MM.1S (cell line): ENCODE results near the gene HSF2.

Experiments used
- DNase-seq: peaks from one replicate; pipeline ENCODE4 v3.0.0-alpha.2; 2015
- H2AFZ ChIP-seq: fragments of 300-600 bp; sonication (generic); 2 replicates; pipeline ENCODE4 v1.6.0; 2016; ENCODE audit warnings: antibody characterized with exemption, low read length
- H3F3A ChIP-seq: fragments of 300-600 bp; sonication (generic); 2 replicates; pipeline ENCODE4 v1.6.1; 2016; ENCODE audit warnings: mild to moderate bottlenecking, antibody characterized with exemption, low read length, moderate library complexity, mixed read lengths; ENCODE audit not compliant: insufficient read depth
- H3K27ac ChIP-seq: fragments of 300-600 bp; sonication (generic); 2 replicates; pipeline ENCODE4 v1.5.1; 2016; ENCODE audit warnings: mild to moderate bottlenecking, low read length
- H3K27me3 ChIP-seq: fragments of 300-600 bp; sonication (generic); replicated peaks from 2 replicates; pipeline ENCODE4 v1.6.0; 2016; ENCODE audit warnings: low read length; ENCODE audit not compliant: insufficient read depth
- H3K36me3 ChIP-seq: fragments of 300-600 bp; sonication (generic); replicated peaks from 2 replicates; pipeline ENCODE4 v1.6.1; 2016; ENCODE audit warnings: mild to moderate bottlenecking, low read length, mixed read lengths; ENCODE audit not compliant: insufficient read depth
- H3K4me1 ChIP-seq: fragments of 300-600 bp; sonication (generic); 2 replicates; pipeline ENCODE4 v1.6.1; 2016; ENCODE audit warnings: low read length, mixed read lengths
- H3K4me2 ChIP-seq: fragments of 300-600 bp; sonication (generic); 2 replicates; pipeline ENCODE4 v1.6.0; 2016; ENCODE audit warnings: low read depth, low read length
- H3K4me3 ChIP-seq: fragments of 300-600 bp; sonication (generic); 2 replicates; pipeline ENCODE4 v1.5.1; 2016; ENCODE audit warnings: low read length, mixed read lengths
- H3K79me2 ChIP-seq: fragments of 300-600 bp; sonication (generic); 2 replicates; pipeline ENCODE4 v1.6.1; 2016; ENCODE audit warnings: mixed run types, low read length, mixed read lengths
- H3K9ac ChIP-seq: fragments of 300-600 bp; sonication (generic); 2 replicates; pipeline ENCODE4 v1.6.1; 2016; ENCODE audit warnings: low read length, mixed read lengths
- H3K9me2 ChIP-seq: fragments of 300-600 bp; sonication (generic); replicated peaks from 2 replicates; pipeline ENCODE4 v1.6.1; 2016; ENCODE audit warnings: mild to moderate bottlenecking, low read length, mixed read lengths; ENCODE audit not compliant: insufficient read depth
- H3K9me3 ChIP-seq: fragments of 300-600 bp; sonication (generic); replicated peaks from 2 replicates; pipeline ENCODE4 v1.6.1; 2016; ENCODE audit warnings: mild to moderate bottlenecking, low read length, mixed read lengths; ENCODE audit not compliant: insufficient read depth
- H4K20me1 ChIP-seq: fragments of 300-600 bp; sonication (generic); 2 replicates; pipeline ENCODE4 v1.6.1; 2016; ENCODE audit warnings: mild to moderate bottlenecking, low read length, moderate library complexity, mixed read lengths; ENCODE audit not compliant: insufficient read depth
- EZH2 ChIP-seq: fragments of 300-600 bp; sonication (generic); optimal IDR thresholded peaks from 2 replicates; pipeline ENCODE3; 2017; ENCODE audit warnings: low read depth, mild to moderate bottlenecking, antibody characterized with exemption, low read length, mixed read lengths
- EZH2phosphoT487 ChIP-seq: fragments of 300-600 bp; sonication (generic); IDR thresholded peaks from 2 replicates; pipeline ENCODE4 v1.6.1; 2018; ENCODE audit warnings: antibody characterized with exemption, low read length
- TF ChIP-seq, protein P1 (sequence below): fragments of 300-600 bp; sonication (generic); IDR thresholded peaks from 2 replicates; pipeline ENCODE4 v1.5.1; 2016; ENCODE audit warnings: antibody characterized with exemption, low read length, mixed read lengths

HSF2 gene

DNA sequence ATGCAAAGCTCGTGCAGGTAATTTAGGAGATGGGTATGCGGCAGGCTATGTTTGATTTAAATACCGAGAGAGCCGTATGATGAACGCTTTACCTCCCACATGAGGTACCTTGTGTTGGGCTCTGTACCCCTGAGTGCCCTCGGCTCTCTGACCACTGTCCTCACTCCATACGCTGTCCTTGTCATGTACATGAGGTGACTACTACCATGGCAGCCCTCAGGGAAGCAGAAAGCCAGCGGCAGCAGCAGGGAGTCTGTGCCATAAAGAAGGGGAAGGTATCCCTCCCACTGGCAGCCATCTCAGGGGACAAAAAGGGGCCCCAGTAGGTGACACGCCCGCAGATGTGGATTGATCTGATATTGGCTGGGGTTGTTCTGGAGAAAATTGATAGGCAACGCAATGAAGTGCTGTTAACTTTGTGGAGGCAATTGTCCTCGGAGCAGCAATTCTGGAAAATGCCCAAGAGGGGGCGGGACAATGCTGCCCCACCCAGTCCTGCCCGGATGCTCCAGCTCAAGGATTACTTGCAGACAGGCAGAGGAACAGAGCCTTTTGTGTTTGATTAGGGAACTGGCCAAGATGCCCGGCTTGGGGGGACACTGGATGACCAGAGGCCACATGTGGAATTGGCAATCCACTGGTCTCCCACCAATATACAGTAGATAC lies 38.0 kb upstream of the HSF2 start:
- DNase-seq, result no peak
- H3K9me3 ChIP-seq, result no peaks in the 10 kb centered on the region
- no peaks in the 10 kb centered on the region for H3K27me3 ChIP-seq
- no peaks in the 10 kb centered on the region for H3K4me1 ChIP-seq
- no peaks in the 10 kb centered on the region for H3K9me2 ChIP-seq
- no peaks in the 10 kb centered on the region for H3K36me3 ChIP-seq
- no peak overlapping the region for H3K4me3 ChIP-seq
- TF ChIP-seq, protein P1, sequence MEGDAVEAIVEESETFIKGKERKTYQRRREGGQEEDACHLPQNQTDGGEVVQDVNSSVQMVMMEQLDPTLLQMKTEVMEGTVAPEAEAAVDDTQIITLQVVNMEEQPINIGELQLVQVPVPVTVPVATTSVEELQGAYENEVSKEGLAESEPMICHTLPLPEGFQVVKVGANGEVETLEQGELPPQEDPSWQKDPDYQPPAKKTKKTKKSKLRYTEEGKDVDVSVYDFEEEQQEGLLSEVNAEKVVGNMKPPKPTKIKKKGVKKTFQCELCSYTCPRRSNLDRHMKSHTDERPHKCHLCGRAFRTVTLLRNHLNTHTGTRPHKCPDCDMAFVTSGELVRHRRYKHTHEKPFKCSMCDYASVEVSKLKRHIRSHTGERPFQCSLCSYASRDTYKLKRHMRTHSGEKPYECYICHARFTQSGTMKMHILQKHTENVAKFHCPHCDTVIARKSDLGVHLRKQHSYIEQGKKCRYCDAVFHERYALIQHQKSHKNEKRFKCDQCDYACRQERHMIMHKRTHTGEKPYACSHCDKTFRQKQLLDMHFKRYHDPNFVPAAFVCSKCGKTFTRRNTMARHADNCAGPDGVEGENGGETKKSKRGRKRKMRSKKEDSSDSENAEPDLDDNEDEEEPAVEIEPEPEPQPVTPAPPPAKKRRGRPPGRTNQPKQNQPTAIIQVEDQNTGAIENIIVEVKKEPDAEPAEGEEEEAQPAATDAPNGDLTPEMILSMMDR, result no peak
- TF ChIP-seq EZH2 (no peak), EZH2phosphoT487 (no peak)
- no peaks in the 10 kb centered on the region for H4K20me1 ChIP-seq
- H3K9ac ChIP-seq, result no peak overlapping the region
- H3F3A ChIP-seq, result no peaks in the 10 kb centered on the region
- no peak overlapping the region for H3K27ac ChIP-seq
- H3K4me2 ChIP-seq, result no peak overlapping the region
- H3K79me2 ChIP-seq, result no peaks in the 10 kb centered on the region
- no peak overlapping the region for H2AFZ ChIP-seq

DNA sequence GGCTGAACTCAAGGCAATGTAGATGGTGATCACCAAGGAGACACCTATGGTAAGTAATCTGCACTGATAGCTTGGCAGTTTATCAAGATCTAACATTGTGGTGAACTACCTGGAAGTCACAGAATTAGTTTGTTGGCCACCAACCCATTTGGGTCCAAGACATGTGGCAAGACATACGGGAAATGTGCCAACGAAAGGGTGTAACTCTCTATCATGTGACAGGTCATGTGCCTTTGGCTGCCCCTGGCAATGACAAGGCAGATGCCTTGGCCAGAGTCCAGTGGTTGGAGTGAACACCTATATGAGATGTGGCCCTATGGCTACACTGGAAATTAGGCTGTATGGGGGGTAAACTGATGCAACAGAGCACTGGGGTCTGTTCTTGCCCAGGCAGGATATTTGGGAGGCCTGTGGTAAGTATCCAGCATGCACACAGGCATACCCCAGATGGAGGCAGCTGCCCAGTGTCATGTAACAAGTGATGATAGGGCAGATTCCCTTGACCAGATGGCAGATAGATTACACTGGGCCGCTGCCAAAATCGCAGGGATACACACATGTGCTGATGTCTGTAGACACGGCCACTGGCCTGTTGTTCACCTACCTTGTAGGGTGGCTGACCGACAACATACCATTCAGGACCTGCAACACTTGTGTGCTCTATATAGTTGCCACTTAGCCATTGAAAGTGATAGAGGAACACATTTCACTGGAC lies 35.5 kb upstream of the HSF2 start:
- Histone ChIP-seq H3K36me3 (no peaks in the 10 kb centered on the region), H3K4me3 (no peak overlapping the region), H3K79me2 (no peaks in the 10 kb centered on the region), H3K27me3 (no peaks in the 10 kb centered on the region), H3K9me3 (no peaks in the 10 kb centered on the region), H2AFZ (no peak overlapping the region), H4K20me1 (no peaks in the 10 kb centered on the region), H3K27ac (no peak overlapping the region), H3K4me1 (no peaks in the 10 kb centered on the region), H3K9me2 (no peaks in the 10 kb centered on the region), H3F3A (no peaks in the 10 kb centered on the region), H3K9ac (no peak overlapping the region), H3K4me2 (no peak overlapping the region)
- TF ChIP-seq, protein P1, result no peak
- TF ChIP-seq EZH2phosphoT487 (no peak), EZH2 (no peak)
- no peak for DNase-seq

DNA sequence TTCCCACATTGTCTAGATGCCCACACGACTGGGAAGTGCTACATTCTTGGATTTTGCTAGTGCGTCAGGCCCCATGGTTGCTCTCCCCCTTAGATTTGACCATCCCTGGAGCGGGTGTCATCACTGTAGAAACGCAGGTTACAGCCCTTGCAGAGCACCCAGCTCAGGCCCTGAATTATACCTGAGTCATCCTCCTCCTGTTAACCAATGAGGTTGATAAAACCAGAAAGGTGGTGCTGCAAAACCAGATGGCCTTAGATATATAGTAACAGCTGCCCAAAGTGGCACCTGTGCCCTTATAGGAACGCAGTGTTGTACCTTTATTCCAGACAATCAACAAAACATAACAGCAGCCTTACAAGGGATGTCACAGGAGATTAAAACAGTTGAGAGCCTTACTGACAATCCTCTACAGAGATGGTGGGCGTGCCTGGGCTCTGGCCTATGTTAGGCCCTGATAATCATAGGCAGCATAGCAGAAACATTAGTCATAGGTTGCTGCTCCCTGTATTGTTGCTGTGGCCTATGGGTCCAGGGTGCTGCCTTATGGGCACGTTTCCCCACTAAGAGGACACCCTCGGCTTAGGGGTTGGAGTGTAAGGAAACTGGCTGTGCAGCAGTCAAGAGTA lies 33.6 kb upstream of the HSF2 start:
- H3F3A ChIP-seq, result no peaks in the 10 kb centered on the region
- no peaks in the 10 kb centered on the region for H3K79me2 ChIP-seq
- no peaks in the 10 kb centered on the region for H3K36me3 ChIP-seq

More for the DNA sequence above, 33.6 kb upstream of the HSF2 start:
- Histone ChIP-seq H3K9me3 (no peaks in the 10 kb centered on the region), H3K27ac (no peak overlapping the region), H3K4me3 (no peak overlapping the region), H3K9ac (no peak overlapping the region), H3K4me2 (no peak overlapping the region), H3K27me3 (no peaks in the 10 kb centered on the region), H3K9me2 (no peaks in the 10 kb centered on the region), H3K4me1 (no peaks in the 10 kb centered on the region), H4K20me1 (no peaks in the 10 kb centered on the region), H2AFZ (no peak overlapping the region)
- no peak for DNase-seq
- TF ChIP-seq, protein P1, result no peak
